AG09309 (cell line): ENCODE data around the gene INTS12.

Source experiments
- DNase-seq: peaks from one replicate; pipeline ENCODE4 v3.0.0-alpha.2; 2010; ENCODE audit warnings: low read depth
- H3K4me3 ChIP-seq: 2 replicates; pipeline ENCODE4 v1.5.1; 2011; ENCODE audit warnings: mild to moderate bottlenecking, low read depth, low read length, moderate library complexity; ENCODE audit not compliant: control insufficient read depth
- CTCF ChIP-seq: IDR thresholded peaks from 2 replicates; pipeline ENCODE4 v1.5.1; 2011; ENCODE audit warnings: mild to moderate bottlenecking, low read depth, low read length, inconsistent platforms; ENCODE audit not compliant: insufficient read depth, control insufficient read depth; ENCODE audit errors: missing control alignments

INTS12 gene

DNA sequence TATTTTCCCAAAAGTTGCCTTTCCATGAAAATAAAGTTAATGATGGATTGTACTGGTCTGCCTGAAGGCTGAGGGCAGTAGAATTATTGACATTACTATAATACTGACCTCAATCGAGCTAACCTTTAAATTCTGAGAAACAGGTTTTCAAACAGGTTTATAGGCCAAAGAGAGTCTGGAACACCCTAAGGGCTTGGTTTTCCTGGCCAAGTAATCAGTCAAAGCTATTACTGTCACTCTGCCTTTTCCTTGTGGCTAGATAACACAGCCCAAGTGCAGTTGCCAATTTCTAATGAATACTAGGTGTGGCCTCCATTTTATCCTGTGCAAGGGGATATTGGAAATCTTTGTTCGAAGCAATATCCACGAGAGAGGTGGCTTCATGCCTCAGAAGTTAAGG lies 75.2 kb downstream of the INTS12 start:
- no peak for DNase-seq
- no peak overlapping the region for H3K4me3 ChIP-seq
- TF ChIP-seq CTCF, result no peak
